HepG2 (cell line): ENCODE results near the gene CHST6. TPM values are rescaled to one million over a fixed set of nuclear protein-coding genes. Genes with fewer than 3 reads are reported as not detected.

Experiments
- AKNA ChIP-seq: sonication (generic); formaldehyde crosslinking; IDR thresholded peaks from 2 replicates; pipeline ENCODE4 v1.4.0; 2020; ENCODE audit warnings: missing genetic modification reagents, borderline replicate concordance
- CREM ChIP-seq, 2 experiments: sonication (generic) in 1 of 2; formaldehyde crosslinking in 1 of 2; IDR thresholded peaks; 2 replicates each; pipeline versions ENCODE4 v1.4.0 to v1.6.1; 2016 to 2020; ENCODE audit warnings: antibody characterized with exemption in 1 of 2, mild to moderate bottlenecking in 1 of 2, missing genetic modification reagents in 1 of 2
- ERF ChIP-seq: IDR thresholded peaks from 2 replicates; pipeline ENCODE4 v1.6.1; 2018; ENCODE audit warnings: missing biosample characterization, missing genetic modification reagents
- HDAC1 ChIP-seq: sonication (generic); formaldehyde crosslinking; IDR thresholded peaks from 2 replicates; pipeline ENCODE4 v1.5.1; 2020; ENCODE audit warnings: mild to moderate bottlenecking, missing genetic modification reagents
- JUND ChIP-seq: sonication (generic); formaldehyde crosslinking; IDR thresholded peaks from 2 replicates; pipeline ENCODE4 v1.8.0; 2022; ENCODE audit warnings: mild to moderate bottlenecking, missing genetic modification reagents
- KLF12 ChIP-seq: sonication (generic); formaldehyde crosslinking; IDR thresholded peaks from 2 replicates; pipeline ENCODE4 v1.4.0; 2020; ENCODE audit warnings: missing genetic modification reagents, borderline replicate concordance
- NFIC ChIP-seq: IDR thresholded peaks from 2 replicates; pipeline ENCODE4 v1.6.1; 2012; ENCODE audit warnings: mild to moderate bottlenecking, low read length, inconsistent platforms
- NPAS2 ChIP-seq: sonication (generic); formaldehyde crosslinking; IDR thresholded peaks from 2 replicates; pipeline ENCODE4 v1.8.0; 2022; ENCODE audit warnings: mild to moderate bottlenecking, missing genetic modification reagents, borderline replicate concordance
- RARA ChIP-seq: IDR thresholded peaks from 2 replicates; pipeline ENCODE4 v1.6.1; 2016; ENCODE audit warnings: missing genetic modification reagents, missing compliant biosample characterization
- SOX13 ChIP-seq, 3 experiments: fragments of 450-650 bp in 1 of 3; sonication (generic) in 1 of 3; formaldehyde crosslinking in 1 of 3; IDR thresholded peaks in 2 of 3; conservative IDR thresholded peaks in 1 of 3; 2 replicates each; pipeline versions ENCODE4 v1.5.0 to v1.6.1; 2016 to 2020; ENCODE audit warnings: antibody characterized with exemption in 1 of 3, mild to moderate bottlenecking in 1 of 3, missing compliant biosample characterization in 1 of 3, missing genetic modification reagents in 1 of 3, moderate library complexity in 1 of 3
- ZC3H13 ChIP-seq: sonication (generic); formaldehyde crosslinking; IDR thresholded peaks from 2 replicates; pipeline ENCODE4 v1.8.1; 2023; ENCODE audit warnings: mild to moderate bottlenecking, missing genetic modification reagents, moderate library complexity
- ZMYM2 ChIP-seq: sonication (generic); formaldehyde crosslinking; IDR thresholded peaks from 2 replicates; pipeline ENCODE4 v1.8.0; 2022; ENCODE audit warnings: mild to moderate bottlenecking, missing genetic modification reagents
- polyA plus RNA-seq, 8 experiments: library from polyadenylated mRNA; depleted of rRNA in 3 of 8; stranded (reverse) in 7 of 8; unstranded in 1 of 8; fragments of >200 nt; fragmentation: Illumina TruSeq in 4 of 8; extraction: Trizol in 4 of 8; gene quantifications; 2 replicates each; pipeline versions ENCODE4 v1.2.1 to v1.2.3, GENCODE V29; 2011 to 2016; ENCODE audit warnings: low read depth in 4 of 8, missing spikeins in 1 of 8, mixed read lengths in 1 of 8; ENCODE audit not compliant: insufficient read depth in 1 of 8
- total RNA-seq, 5 experiments: library from RNA; depleted of rRNA; stranded (reverse); fragments of >200 nt; fragmentation: Illumina TruSeq; extraction: Trizol; gene quantifications; 2 replicates each; pipeline ENCODE4 v1.2.3, GENCODE V29; 2016; ENCODE audit warnings: low read depth in 1 of 5
- TF ChIP-seq, protein P1 (sequence below), 2 experiments: sonication (generic) in 1 of 2; formaldehyde crosslinking in 1 of 2; IDR thresholded peaks; 2 replicates each; pipeline versions ENCODE4 v1.6.1 to v1.9.0; 2014 to 2022; ENCODE audit warnings: antibody characterized with exemption in 1 of 2, borderline replicate concordance in 1 of 2, inconsistent platforms in 1 of 2, low read depth in 1 of 2, missing genetic modification reagents in 1 of 2

Gene CHST6
- total and polyA plus RNA-seq, 2 of the 13 experiments (the other 11 are each of a cell fraction or from before 2014, with no cell fraction given): 0.18 to 0.91 TPM

- TF ChIP-seq, protein P1, sequence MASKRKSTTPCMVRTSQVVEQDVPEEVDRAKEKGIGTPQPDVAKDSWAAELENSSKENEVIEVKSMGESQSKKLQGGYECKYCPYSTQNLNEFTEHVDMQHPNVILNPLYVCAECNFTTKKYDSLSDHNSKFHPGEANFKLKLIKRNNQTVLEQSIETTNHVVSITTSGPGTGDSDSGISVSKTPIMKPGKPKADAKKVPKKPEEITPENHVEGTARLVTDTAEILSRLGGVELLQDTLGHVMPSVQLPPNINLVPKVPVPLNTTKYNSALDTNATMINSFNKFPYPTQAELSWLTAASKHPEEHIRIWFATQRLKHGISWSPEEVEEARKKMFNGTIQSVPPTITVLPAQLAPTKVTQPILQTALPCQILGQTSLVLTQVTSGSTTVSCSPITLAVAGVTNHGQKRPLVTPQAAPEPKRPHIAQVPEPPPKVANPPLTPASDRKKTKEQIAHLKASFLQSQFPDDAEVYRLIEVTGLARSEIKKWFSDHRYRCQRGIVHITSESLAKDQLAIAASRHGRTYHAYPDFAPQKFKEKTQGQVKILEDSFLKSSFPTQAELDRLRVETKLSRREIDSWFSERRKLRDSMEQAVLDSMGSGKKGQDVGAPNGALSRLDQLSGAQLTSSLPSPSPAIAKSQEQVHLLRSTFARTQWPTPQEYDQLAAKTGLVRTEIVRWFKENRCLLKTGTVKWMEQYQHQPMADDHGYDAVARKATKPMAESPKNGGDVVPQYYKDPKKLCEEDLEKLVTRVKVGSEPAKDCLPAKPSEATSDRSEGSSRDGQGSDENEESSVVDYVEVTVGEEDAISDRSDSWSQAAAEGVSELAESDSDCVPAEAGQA (IDR thresholded peaks at IDR 0.05; ENCODE audit: low read depth): no peak
- TF ChIP-seq, protein P1 (CRISPR knock-in tag; IDR thresholded peaks at IDR 0.05; ENCODE audit: borderline replicate concordance): no peak
- TF ChIP-seq KLF12 (CRISPR knock-in tag) (no peak), CREM (IDR thresholded peaks at IDR 0.05) (0 out of 2 replicates have a peak, but pooled peaks have one; percentile 17), CREM (CRISPR knock-in tag; IDR thresholded peaks at IDR 0.05) (no peak), NPAS2 (no peak), ERF (CRISPR knock-in tag) (0 out of 2 replicates have a peak, but pooled peaks have one; percentile 23), AKNA (no peak), SOX13 (IDR thresholded peaks at IDR 0.05) (no peak), SOX13 (CRISPR knock-in tag; conservative IDR thresholded peaks at IDR 0.05 in 1 of 2, IDR thresholded peaks at IDR 0.05 in 1 of 2) (peak in 1 of 2 experiments; percentile 40; a peak in 1 of 4 replicates), RARA (CRISPR knock-in tag) (no peak; the same call in 1 of the 2 replicates), NFIC (0 out of 2 replicates have a peak, but pooled peaks have one; percentile 36), JUND (CRISPR knock-in tag) (no peak), ZC3H13 (no peak), ZMYM2 (CRISPR knock-in tag) (peak; percentile 63; the same call in 1 of the 2 replicates), HDAC1 (CRISPR knock-in tag) (peak; percentile 32; the same call in 1 of the 2 replicates)
- TF ChIP-seq, all 625 proteins: peak for 66
Measured at GRCh38 chr16:75506574-75506973, 11.3 kb upstream of the CHST6 start (continued).
